ENCODE measurements around the gene SLIT1. TPM values are rescaled to one million over a fixed set of nuclear protein-coding genes. Genes with fewer than 3 reads are reported as not detected.
"Not testable (repeated sequence)": the region's sequence is repeated elsewhere in the genome, so short reads cannot be mapped to it uniquely, and the experiment has no call there.

Gene SLIT1
- total and polyA plus RNA-seq, 5 donors from 2014 or later = 0.32 TPM; not detected in 4

DNA sequence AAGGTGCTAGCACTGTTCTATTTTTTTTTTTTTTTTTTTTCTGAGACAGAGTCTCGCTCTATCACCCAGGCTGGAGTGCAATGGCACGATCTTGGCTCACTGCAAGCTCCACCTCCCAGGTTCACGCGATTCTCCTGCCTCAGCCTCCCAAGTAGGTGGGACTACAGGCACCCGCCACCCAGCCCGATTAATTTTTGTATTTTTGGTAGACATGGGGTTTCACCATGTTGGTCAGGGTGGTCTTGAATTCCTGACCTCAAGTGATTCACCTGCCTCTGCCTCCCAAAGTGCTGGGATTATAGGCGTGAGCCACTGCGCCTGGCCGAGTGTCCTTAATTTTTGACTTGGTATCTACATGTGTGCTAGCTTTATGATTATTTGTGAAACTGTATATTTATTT lies 151.9 kb downstream of the SLIT1 start:
- H3K27ac ChIP-seq (ENCODE audit: insufficient read depth, low read length, poor library complexity, severe bottlenecking); H3K4me1 ChIP-seq (ENCODE audit: control insufficient read depth, insufficient read depth, low read length, poor library complexity, severe bottlenecking); H3K36me3 ChIP-seq (ENCODE audit: control insufficient read depth, insufficient read depth, low read length); H3K4me3 ChIP-seq (ENCODE audit: low read depth, low read length); H3K36me3 Mint-ChIP-seq; H3K9me3 ChIP-seq (ENCODE audit: control insufficient read depth in 2 of 2, low read length in 2 of 2); H3K4me3 Mint-ChIP-seq; H3K27ac Mint-ChIP-seq; H3K27me3 ChIP-seq (ENCODE audit: control insufficient read depth, insufficient read depth, low read length); H3K9me3 Mint-ChIP-seq; H3K27me3 Mint-ChIP-seq; ATAC-seq (ENCODE audit: low read depth in 2 of 2); DNase-seq: not testable (repeated sequence)
- H3K4me1 Mint-ChIP-seq = peaks cover 0 to 11% (median 6%) of the 10 kb centered on the region in 4 donors

DNA sequence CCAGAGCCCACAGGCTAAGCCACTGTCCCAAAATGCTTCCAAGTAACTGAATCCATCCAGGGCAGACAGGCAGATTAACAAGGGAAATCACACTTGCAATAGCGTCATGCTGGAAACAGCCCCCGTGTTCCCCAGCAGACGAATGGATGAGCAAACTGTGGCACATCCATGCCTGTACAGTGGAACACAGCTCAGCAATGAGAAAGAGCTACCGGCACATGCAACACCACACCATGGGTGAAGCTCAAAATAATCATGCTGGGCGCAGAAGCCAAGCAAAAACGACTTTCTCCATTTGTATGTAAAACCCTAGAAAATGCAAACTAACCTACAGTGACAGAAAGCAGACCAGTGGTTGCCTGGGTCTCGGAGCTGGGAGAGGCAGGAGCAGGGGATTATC lies 153.1 kb downstream of the SLIT1 start:
- Mint-ChIP-seq H3K36me3 (no peaks in the 10 kb centered on the region), H3K27me3 (peaks cover 4% of the 10 kb centered on the region), H3K9me3 (peaks cover 0 to 1% (median 0%) of the 10 kb centered on the region in 7 donors)

DNA sequence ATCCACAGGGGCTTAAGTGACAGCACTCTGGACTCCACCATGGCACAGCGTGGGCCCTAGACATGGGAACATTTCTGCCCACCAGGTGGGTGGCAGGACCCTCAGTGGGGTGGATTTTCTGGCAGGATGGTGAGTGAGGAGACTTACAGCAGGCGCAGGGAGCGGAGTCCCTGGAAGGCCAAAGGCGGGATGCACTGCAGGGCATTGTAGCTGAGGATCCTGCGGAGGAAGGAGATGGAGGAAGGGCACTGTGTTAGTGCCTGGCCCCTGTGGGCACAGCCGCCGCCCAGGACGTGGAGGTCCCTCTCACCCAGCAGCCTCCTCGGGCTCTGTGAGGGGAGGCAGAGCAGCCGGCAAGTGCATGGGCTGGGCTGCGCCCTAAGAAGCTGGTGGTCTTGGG lies 154.3 kb downstream of the SLIT1 start:
- H3K9me3 Mint-ChIP-seq = peaks cover 0 to 1% (median 0%) of the 10 kb centered on the region in 7 donors
- no peak for ATAC-seq (ENCODE audit: low read depth in 2 of 2)
- peaks cover 4% of the 10 kb centered on the region for H3K27me3 Mint-ChIP-seq
- no peak overlapping the region for H3K4me3 Mint-ChIP-seq
- no peaks in the 10 kb centered on the region for H3K36me3 ChIP-seq (ENCODE audit: control insufficient read depth, insufficient read depth, low read length)
- no peaks in the 10 kb centered on the region for H3K4me1 ChIP-seq (ENCODE audit: control insufficient read depth, insufficient read depth, low read length, poor library complexity, severe bottlenecking)
- no peak overlapping the region for H3K27ac Mint-ChIP-seq
- H3K27me3 ChIP-seq (ENCODE audit: control insufficient read depth, insufficient read depth, low read length) = no peaks in the 10 kb centered on the region
- H3K4me3 ChIP-seq (ENCODE audit: low read depth, low read length) = no peak overlapping the region
- no peaks in the 10 kb centered on the region for H3K36me3 Mint-ChIP-seq
- H3K27ac ChIP-seq (ENCODE audit: insufficient read depth, low read length, poor library complexity, severe bottlenecking) = no peak overlapping the region
- DNase-seq = no peak
- H3K4me1 Mint-ChIP-seq = no peaks in the 10 kb centered on the region
- no peaks in the 10 kb centered on the region for H3K9me3 ChIP-seq (ENCODE audit: control insufficient read depth in 2 of 2, low read length in 2 of 2)

More for the DNA sequence above, 153.1 kb downstream of the SLIT1 start:
- Histone ChIP-seq H3K27ac (ENCODE audit: insufficient read depth, low read length, poor library complexity, severe bottlenecking) (no peak overlapping the region), H3K27me3 (ENCODE audit: control insufficient read depth, insufficient read depth, low read length) (no peaks in the 10 kb centered on the region), H3K4me1 (ENCODE audit: control insufficient read depth, insufficient read depth, low read length, poor library complexity, severe bottlenecking) (peaks cover 6% of the 10 kb centered on the region), H3K9me3 (ENCODE audit: control insufficient read depth in 2 of 2, low read length in 2 of 2) (no peaks in the 10 kb centered on the region), H3K36me3 (ENCODE audit: control insufficient read depth, insufficient read depth, low read length) (no peaks in the 10 kb centered on the region), H3K4me3 (ENCODE audit: low read depth, low read length) (no peak overlapping the region)
- ATAC-seq (ENCODE audit: low read depth in 2 of 2) (no peak), DNase-seq (no peak)
- H3K4me1 Mint-ChIP-seq = peaks cover 0 to 5% (median 2%) of the 10 kb centered on the region in 4 donors
- H3K27ac Mint-ChIP-seq = no peak overlapping the region
- H3K4me3 Mint-ChIP-seq = no peak overlapping the region

DNA sequence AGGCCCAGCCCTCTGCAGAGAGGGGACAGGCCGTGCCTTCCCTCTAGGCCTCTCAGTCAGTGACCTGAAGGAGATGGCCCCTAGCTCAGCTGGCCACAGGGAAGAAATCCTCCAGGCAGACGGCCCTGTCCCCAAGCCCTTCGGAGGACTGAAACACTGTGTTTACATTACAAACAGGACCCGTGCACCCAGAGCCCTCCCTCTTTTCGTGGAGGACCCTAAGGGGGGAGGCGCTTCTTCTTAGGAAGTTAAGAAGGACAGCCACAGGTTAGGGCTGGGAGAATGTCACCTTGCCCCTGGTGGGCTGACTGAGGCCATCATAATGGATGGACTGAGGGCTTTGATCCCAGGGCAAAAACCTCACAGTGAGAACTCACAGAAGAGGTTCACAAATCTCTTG lies 154.9 kb downstream of the SLIT1 start:
- Histone ChIP-seq H3K27me3 (ENCODE audit: control insufficient read depth, insufficient read depth, low read length) (no peaks in the 10 kb centered on the region), H3K27ac (ENCODE audit: insufficient read depth, low read length, poor library complexity, severe bottlenecking) (no peak overlapping the region), H3K4me3 (ENCODE audit: low read depth, low read length) (no peak overlapping the region), H3K9me3 (ENCODE audit: control insufficient read depth in 2 of 2, low read length in 2 of 2) (no peaks in the 10 kb centered on the region), H3K4me1 (ENCODE audit: control insufficient read depth, insufficient read depth, low read length, poor library complexity, severe bottlenecking) (no peaks in the 10 kb centered on the region), H3K36me3 (ENCODE audit: control insufficient read depth, insufficient read depth, low read length) (no peaks in the 10 kb centered on the region)
- H3K4me1 Mint-ChIP-seq = no peaks in the 10 kb centered on the region
- peaks cover 0 to 1% (median 0%) of the 10 kb centered on the region in 7 donors for H3K9me3 Mint-ChIP-seq
- no peaks in the 10 kb centered on the region for H3K36me3 Mint-ChIP-seq
- H3K27me3 Mint-ChIP-seq = peaks cover 4% of the 10 kb centered on the region
- DNase-seq (no peak), ATAC-seq (ENCODE audit: low read depth in 2 of 2) (no peak)
- no peak overlapping the region for H3K4me3 Mint-ChIP-seq
- H3K27ac Mint-ChIP-seq = no peak overlapping the region

DNA sequence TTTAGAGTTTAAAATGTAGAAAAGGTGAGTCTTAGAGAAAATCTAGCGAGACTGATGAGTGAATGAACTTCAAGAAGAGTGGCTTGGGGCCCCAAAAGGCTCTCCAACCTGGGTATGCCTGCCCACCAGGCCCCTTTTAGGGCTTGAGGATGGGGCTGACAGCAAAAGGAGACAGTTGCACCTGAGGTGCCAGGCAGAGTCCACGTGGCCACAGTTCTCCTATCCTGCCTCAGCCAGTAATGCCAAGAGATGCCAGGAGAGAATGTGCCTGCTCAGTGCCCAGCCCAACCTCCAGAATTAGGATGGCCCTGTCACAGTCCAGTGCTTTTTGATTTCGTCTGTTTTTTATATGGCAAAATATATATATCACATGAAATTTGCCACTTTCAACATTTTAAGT lies 156.5 kb downstream of the SLIT1 start:
- Mint-ChIP-seq H3K4me3 (no peak overlapping the region), H3K27ac (no peak overlapping the region), H3K4me1 (peaks cover 0 to 2% (median 0%) of the 10 kb centered on the region in 4 donors), H3K36me3 (no peaks in the 10 kb centered on the region), H3K9me3 (no peaks in the 10 kb centered on the region), H3K27me3 (peaks cover 4% of the 10 kb centered on the region)
- Histone ChIP-seq H3K4me3 (ENCODE audit: low read depth, low read length) (no peak overlapping the region), H3K27me3 (ENCODE audit: control insufficient read depth, insufficient read depth, low read length) (no peaks in the 10 kb centered on the region), H3K9me3 (ENCODE audit: control insufficient read depth in 2 of 2, low read length in 2 of 2) (no peaks in the 10 kb centered on the region), H3K36me3 (ENCODE audit: control insufficient read depth, insufficient read depth, low read length) (no peaks in the 10 kb centered on the region), H3K27ac (ENCODE audit: insufficient read depth, low read length, poor library complexity, severe bottlenecking) (no peak overlapping the region), H3K4me1 (ENCODE audit: control insufficient read depth, insufficient read depth, low read length, poor library complexity, severe bottlenecking) (no peaks in the 10 kb centered on the region)
- DNase-seq (no peak), ATAC-seq (ENCODE audit: low read depth in 2 of 2) (no peak)

DNA sequence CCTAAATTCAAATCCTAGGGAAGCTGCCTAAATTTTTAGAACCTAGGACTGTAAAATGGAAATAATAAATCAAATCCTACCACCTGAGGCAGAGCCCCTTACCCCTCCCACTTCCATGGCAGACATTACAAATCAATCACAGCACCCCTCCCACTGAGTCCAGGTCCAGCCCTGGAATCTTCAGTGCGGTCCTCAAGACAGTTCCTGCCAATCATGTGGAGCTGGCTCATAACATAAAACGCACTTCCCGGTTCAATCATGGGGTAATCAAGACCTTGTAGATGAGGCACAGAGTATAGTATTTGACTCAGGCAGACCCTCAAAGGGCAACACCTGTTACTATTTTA lies 157.0 kb downstream of the SLIT1 start:
- no peaks in the 10 kb centered on the region for H3K27me3 ChIP-seq (ENCODE audit: control insufficient read depth, insufficient read depth, low read length)
- H3K27ac ChIP-seq (ENCODE audit: insufficient read depth, low read length, poor library complexity, severe bottlenecking) = no peak overlapping the region
- H3K36me3 ChIP-seq (ENCODE audit: control insufficient read depth, insufficient read depth, low read length) = no peaks in the 10 kb centered on the region
- Mint-ChIP-seq H3K27me3 (peaks cover 4% of the 10 kb centered on the region), H3K27ac (no peak overlapping the region), H3K9me3 (no peaks in the 10 kb centered on the region), H3K4me3 (no peak overlapping the region), H3K36me3 (no peaks in the 10 kb centered on the region), H3K4me1 (peaks cover 0 to 2% (median 0%) of the 10 kb centered on the region in 4 donors)
- no peak overlapping the region for H3K4me3 ChIP-seq (ENCODE audit: low read depth, low read length)
- DNase-seq (no peak), ATAC-seq (ENCODE audit: low read depth in 2 of 2) (no peak)
- no peaks in the 10 kb centered on the region for H3K9me3 ChIP-seq (ENCODE audit: control insufficient read depth in 2 of 2, low read length in 2 of 2)
- no peaks in the 10 kb centered on the region for H3K4me1 ChIP-seq (ENCODE audit: control insufficient read depth, insufficient read depth, low read length, poor library complexity, severe bottlenecking)

DNA sequence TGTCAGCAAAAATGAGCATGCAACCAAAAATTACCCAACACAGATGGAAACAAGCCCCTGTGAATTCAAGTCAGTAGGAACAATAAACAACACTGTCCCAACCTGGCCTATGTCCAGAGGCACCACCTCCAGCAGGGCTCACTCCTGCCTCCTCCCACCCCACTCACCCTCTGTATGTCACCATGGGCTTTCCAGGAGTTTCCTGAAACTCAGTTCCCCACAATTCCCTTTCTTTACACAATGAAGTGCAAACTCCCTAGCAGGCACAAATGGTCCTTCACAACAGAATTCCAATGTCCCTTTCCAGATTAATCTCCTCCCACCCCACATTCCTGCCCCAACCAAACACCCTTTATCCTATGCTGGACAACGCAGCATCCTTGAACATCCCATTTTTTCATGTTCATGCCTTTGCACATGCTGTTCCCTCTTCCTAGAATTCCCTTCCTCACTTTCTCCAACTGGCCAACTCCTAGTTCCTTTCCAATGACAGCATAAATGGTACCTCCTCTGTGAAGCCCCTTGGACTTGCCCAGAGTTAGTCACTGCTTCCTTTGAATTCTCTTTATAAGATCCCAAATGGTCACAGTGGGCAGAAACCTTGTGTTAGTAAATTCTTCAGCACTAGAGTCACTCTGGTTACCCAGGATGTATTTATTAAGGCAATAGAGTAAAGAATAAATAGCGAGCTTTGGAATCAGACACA lies 157.5 kb downstream of the SLIT1 start:
- Mint-ChIP-seq H3K36me3 (no peaks in the 10 kb centered on the region), H3K4me1 (peaks cover 0 to 2% (median 0%) of the 10 kb centered on the region in 4 donors), H3K27me3 (peaks cover 4% of the 10 kb centered on the region), H3K9me3 (no peaks in the 10 kb centered on the region), H3K27ac (no peak overlapping the region), H3K4me3 (no peak overlapping the region)
- ATAC-seq (ENCODE audit: low read depth in 2 of 2) (no peak), DNase-seq (no peak)
- Histone ChIP-seq H3K27ac (ENCODE audit: insufficient read depth, low read length, poor library complexity, severe bottlenecking) (no peak overlapping the region), H3K27me3 (ENCODE audit: control insufficient read depth, insufficient read depth, low read length) (no peaks in the 10 kb centered on the region), H3K4me1 (ENCODE audit: control insufficient read depth, insufficient read depth, low read length, poor library complexity, severe bottlenecking) (no peaks in the 10 kb centered on the region), H3K4me3 (ENCODE audit: low read depth, low read length) (no peak overlapping the region), H3K9me3 (ENCODE audit: control insufficient read depth in 2 of 2, low read length in 2 of 2) (no peaks in the 10 kb centered on the region), H3K36me3 (ENCODE audit: control insufficient read depth, insufficient read depth, low read length) (no peaks in the 10 kb centered on the region)

DNA sequence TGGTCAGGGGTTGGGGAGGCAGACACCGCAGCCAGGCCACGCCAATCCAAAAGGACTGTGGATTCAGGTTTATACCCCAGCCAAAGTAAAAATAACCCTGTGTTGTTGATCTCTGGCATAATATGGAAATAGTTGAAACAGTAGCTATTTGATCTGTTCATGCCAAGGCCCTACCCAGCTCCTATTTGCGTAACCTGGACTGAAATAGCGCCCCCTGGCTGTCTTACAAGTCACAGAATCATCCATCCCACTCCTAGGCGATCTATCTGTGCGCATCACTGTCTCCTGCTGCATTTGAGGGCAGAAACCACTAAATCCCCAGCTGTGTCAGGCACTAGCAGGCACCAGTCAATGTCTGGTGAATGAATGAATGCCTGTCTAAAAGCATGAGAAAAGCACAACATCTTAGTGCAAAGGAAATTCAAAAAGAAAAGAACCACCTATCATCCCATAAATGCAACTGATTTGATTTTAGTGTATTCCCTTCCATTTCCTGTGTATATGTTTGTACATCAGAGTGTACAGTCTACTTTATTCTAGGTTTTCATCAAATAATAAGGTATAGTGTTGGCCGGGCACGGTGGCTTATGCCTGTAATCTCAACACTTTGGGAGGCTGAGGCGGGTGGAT lies 160.0 kb downstream of the SLIT1 start:
- Mint-ChIP-seq H3K4me1 (peaks cover 0 to 2% (median 0%) of the 10 kb centered on the region in 4 donors), H3K9me3 (no peaks in the 10 kb centered on the region), H3K27ac (no peak overlapping the region), H3K36me3 (no peaks in the 10 kb centered on the region), H3K27me3 (peaks cover 4% of the 10 kb centered on the region), H3K4me3 (no peak overlapping the region)
- ATAC-seq (ENCODE audit: low read depth in 2 of 2) (peak in 1 of 2 donors; percentile 31), DNase-seq (peak; percentile 15 to 76 (median 29))
- no peak overlapping the region for H3K27ac ChIP-seq (ENCODE audit: insufficient read depth, low read length, poor library complexity, severe bottlenecking)
- H3K9me3 ChIP-seq (ENCODE audit: control insufficient read depth in 2 of 2, low read length in 2 of 2) = no peaks in the 10 kb centered on the region
- H3K27me3 ChIP-seq (ENCODE audit: control insufficient read depth, insufficient read depth, low read length) = no peaks in the 10 kb centered on the region
- H3K4me3 ChIP-seq (ENCODE audit: low read depth, low read length) = no peak overlapping the region
- H3K36me3 ChIP-seq (ENCODE audit: control insufficient read depth, insufficient read depth, low read length) = no peaks in the 10 kb centered on the region
- H3K4me1 ChIP-seq (ENCODE audit: control insufficient read depth, insufficient read depth, low read length, poor library complexity, severe bottlenecking) = no peaks in the 10 kb centered on the region

All from CD4-positive, CD25-positive, alpha-beta regulatory T cell (primary cell).